ENCODE data around the gene ALS2CL.

Gene ALS2CL

DNA sequence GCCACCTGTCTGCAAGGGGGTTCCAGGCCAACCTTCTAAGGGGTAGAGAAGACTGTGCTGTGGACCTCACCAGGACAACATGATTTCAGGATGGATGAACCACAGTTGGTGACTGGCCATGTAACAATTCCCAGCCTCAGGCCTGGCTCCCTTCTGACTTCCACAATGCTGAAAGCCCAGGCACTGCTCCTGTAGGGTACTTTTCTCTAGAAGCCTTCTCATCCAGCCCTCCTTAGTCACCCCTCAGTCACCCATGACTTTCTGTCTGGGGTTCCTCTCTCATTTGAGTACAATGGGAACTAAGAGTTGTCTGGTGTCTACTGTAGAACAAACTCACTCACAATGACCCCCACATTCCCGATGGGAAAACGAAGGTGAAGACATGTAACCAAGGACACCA is 8.6 kb downstream of the ALS2CL start:
- no peaks in the 10 kb centered on the region for H3K27me3 ChIP-seq (ENCODE audit: control insufficient read depth, insufficient read depth, low read length)
- H3K36me3 ChIP-seq (ENCODE audit: control insufficient read depth, insufficient read depth, low read length) = no peaks in the 10 kb centered on the region
- H3K4me1 ChIP-seq (ENCODE audit: control insufficient read depth, insufficient read depth, low read length) = no peaks in the 10 kb centered on the region
- H3K4me3 ChIP-seq (ENCODE audit: low read depth, low read length) = no peak overlapping the region
- no peak overlapping the region for H3K9ac ChIP-seq (ENCODE audit: low read length)
- no peaks in the 10 kb centered on the region for H3K9me3 ChIP-seq (ENCODE audit: control insufficient read depth, insufficient read depth, low read depth, low read length)
- no peak overlapping the region for H3K27ac ChIP-seq (ENCODE audit: low read depth, low read length)

DNA sequence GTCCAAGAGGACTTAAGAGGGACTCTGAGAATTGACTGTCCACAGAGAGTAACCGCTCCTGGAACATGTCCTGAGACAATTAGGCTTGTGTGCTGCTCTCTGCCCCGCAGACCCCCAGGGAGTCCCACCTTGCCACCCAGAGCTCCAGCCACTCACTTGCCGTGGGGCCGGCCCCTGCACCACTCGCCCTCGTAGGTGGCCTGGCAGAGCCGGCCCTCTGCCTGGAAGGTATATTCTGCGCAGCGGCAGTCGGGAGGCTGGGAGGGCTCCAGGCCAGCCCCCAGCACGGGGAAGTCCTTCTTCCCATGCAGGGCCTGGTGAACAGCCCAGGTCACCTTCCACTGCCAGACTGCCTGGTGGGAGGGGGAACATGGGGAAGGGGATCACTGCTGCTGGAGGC is 10.5 kb downstream of the ALS2CL start:
- no peak overlapping the region for H3K27ac ChIP-seq (ENCODE audit: low read depth, low read length)
- H3K4me1 ChIP-seq (ENCODE audit: control insufficient read depth, insufficient read depth, low read length) = no peaks in the 10 kb centered on the region
- H3K27me3 ChIP-seq (ENCODE audit: control insufficient read depth, insufficient read depth, low read length) = no peaks in the 10 kb centered on the region
- no peaks in the 10 kb centered on the region for H3K36me3 ChIP-seq (ENCODE audit: control insufficient read depth, insufficient read depth, low read length)
- H3K9ac ChIP-seq (ENCODE audit: low read length) = no peak overlapping the region
- H3K9me3 ChIP-seq (ENCODE audit: control insufficient read depth, insufficient read depth, low read depth, low read length) = no peaks in the 10 kb centered on the region
- no peak overlapping the region for H3K4me3 ChIP-seq (ENCODE audit: low read depth, low read length)

DNA sequence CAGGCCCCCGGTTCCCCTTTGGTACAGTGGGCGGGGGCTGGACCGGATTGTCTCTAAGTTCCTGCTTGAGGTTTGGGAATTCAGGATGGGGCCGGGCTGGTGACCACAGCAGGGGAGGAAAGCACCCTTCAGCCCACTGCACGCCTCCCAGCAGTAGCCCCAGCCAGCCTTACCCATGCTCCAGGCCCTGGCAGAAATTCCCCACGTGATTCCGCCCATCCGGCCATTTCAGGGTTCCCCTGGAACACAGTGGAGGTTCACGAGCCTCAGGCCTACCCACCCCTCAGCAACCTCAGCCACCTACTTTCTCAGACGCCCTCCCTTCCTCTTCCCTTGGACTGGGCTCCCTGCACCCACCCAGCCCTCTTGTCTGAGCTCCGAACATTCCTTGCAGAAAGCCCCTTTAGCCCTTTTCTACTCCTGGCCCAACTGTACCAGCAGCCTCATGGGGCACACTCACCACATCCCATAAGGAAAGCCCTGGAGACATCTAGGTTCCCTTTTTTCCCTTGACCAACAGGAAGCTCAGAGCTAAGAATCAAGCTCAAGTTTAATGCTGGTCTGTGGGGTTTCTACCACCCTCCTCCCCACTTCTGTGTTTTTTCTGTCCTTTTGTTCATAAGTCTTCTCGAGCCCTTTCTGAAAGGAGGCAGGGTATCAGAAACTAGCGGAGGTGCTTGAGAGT is 11.5 kb downstream of the ALS2CL start:
- Histone ChIP-seq H3K36me3 (ENCODE audit: control insufficient read depth, insufficient read depth, low read length) (no peaks in the 10 kb centered on the region), H3K9me3 (ENCODE audit: control insufficient read depth, insufficient read depth, low read depth, low read length) (no peaks in the 10 kb centered on the region), H3K4me3 (ENCODE audit: low read depth, low read length) (no peak overlapping the region), H3K27ac (ENCODE audit: low read depth, low read length) (no peak overlapping the region), H3K4me1 (ENCODE audit: control insufficient read depth, insufficient read depth, low read length) (no peaks in the 10 kb centered on the region; the same call in 1 of the 2 replicates), H3K9ac (ENCODE audit: low read length) (no peak overlapping the region), H3K27me3 (ENCODE audit: control insufficient read depth, insufficient read depth, low read length) (no peaks in the 10 kb centered on the region)

DNA sequence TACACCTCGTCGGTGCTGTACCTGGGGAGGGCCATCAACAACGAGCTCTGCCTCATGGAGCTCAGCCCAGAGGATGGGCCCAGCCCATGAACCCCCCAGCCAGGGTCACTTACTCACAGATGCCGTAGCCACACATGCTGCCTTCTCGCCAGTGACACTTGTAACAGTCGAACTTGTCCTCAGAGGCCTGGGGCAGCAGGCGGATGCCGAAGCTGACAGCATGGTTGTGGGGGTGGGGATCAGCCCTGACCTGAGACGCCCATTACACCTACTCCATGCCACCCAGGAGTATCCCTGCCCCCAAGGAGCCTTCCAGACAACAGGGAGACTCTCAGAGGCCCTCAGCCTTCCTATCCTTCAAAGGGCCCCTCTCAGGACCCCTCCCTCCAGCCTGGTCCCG is 12.1 kb downstream of the ALS2CL start:
- Histone ChIP-seq H3K4me3 (ENCODE audit: low read depth, low read length) (no peak overlapping the region), H3K4me1 (ENCODE audit: control insufficient read depth, insufficient read depth, low read length) (no peaks in the 10 kb centered on the region; the same call in 1 of the 2 replicates), H3K27me3 (ENCODE audit: control insufficient read depth, insufficient read depth, low read length) (no peaks in the 10 kb centered on the region), H3K9me3 (ENCODE audit: control insufficient read depth, insufficient read depth, low read depth, low read length) (no peaks in the 10 kb centered on the region), H3K9ac (ENCODE audit: low read length) (no peak overlapping the region), H3K36me3 (ENCODE audit: control insufficient read depth, insufficient read depth, low read length) (no peaks in the 10 kb centered on the region), H3K27ac (ENCODE audit: low read depth, low read length) (no peak overlapping the region)

- Histone ChIP-seq H3K9ac (ENCODE audit: low read length) (no peak overlapping the region), H3K36me3 (ENCODE audit: control insufficient read depth, insufficient read depth, low read length) (no peaks in the 10 kb centered on the region), H3K4me3 (ENCODE audit: low read depth, low read length) (no peak overlapping the region), H3K27me3 (ENCODE audit: control insufficient read depth, insufficient read depth, low read length) (no peaks in the 10 kb centered on the region), H3K9me3 (ENCODE audit: control insufficient read depth, insufficient read depth, low read depth, low read length) (no peaks in the 10 kb centered on the region), H3K27ac (ENCODE audit: low read depth, low read length) (no peak overlapping the region), H3K4me1 (ENCODE audit: control insufficient read depth, insufficient read depth, low read length) (no peaks in the 10 kb centered on the region; the same call in 1 of the 2 replicates)
Measured at GRCh38 chr3:46680298-46680826, 13.1 kb downstream of the ALS2CL start.

GRCh38 chr3:46679681-46680080 is 13.8 kb downstream of the ALS2CL start:
- H3K4me3 ChIP-seq (ENCODE audit: low read depth, low read length) = no peak overlapping the region
- no peaks in the 10 kb centered on the region for H3K36me3 ChIP-seq (ENCODE audit: control insufficient read depth, insufficient read depth, low read length)
- no peaks in the 10 kb centered on the region for H3K9me3 ChIP-seq (ENCODE audit: control insufficient read depth, insufficient read depth, low read depth, low read length)
- H3K4me1 ChIP-seq (ENCODE audit: control insufficient read depth, insufficient read depth, low read length) = no peaks in the 10 kb centered on the region; the same call in 1 of the 2 replicates
- H3K9ac ChIP-seq (ENCODE audit: low read length) = no peak overlapping the region
- no peak overlapping the region for H3K27ac ChIP-seq (ENCODE audit: low read depth, low read length)
- H3K27me3 ChIP-seq (ENCODE audit: control insufficient read depth, insufficient read depth, low read length) = no peaks in the 10 kb centered on the region

DNA sequence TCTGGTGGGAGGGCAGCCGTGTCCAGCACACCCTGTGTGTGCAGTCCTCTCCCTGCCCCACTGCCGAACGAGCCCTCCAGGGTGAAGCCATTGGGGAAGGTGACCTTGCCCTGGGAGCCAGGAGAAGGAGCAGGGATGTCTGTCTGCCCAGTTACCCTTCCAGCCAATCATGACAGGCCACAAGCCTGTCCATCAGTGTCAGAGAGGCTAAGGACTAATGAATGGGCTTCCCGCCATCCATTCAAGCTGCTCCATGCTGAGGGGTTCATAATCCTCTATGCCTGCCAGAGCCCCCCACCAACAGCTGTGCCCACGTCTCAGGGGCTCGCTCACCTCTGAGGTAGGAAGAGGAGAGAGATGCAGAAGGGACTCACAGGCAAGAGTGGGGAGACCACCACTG is 15.2 kb downstream of the ALS2CL start:
- no peak overlapping the region for H3K27ac ChIP-seq (ENCODE audit: low read depth, low read length)

DNA sequence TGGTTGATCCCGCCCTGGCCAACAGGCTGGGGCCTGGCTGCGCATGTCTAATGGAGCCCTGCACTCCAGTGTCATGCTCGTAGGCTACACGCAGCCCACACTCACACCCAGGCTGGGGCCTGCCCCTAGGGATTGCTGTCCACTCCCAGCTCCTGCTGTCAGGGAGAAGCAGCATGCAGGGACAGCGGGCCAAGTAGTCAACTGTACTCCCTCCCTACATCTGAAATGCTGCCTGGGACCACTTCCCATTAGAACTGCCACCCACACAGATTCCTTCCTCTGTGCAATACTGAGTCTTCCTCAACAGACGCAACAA is 16.1 kb downstream of the ALS2CL start:
- Histone ChIP-seq H3K9ac (ENCODE audit: low read length) (no peak overlapping the region), H3K4me1 (ENCODE audit: control insufficient read depth, insufficient read depth, low read length) (peaks cover 5% of the 10 kb centered on the region; the same call in 1 of the 2 replicates), H3K27ac (ENCODE audit: low read depth, low read length) (no peak overlapping the region), H3K9me3 (ENCODE audit: control insufficient read depth, insufficient read depth, low read depth, low read length) (no peaks in the 10 kb centered on the region), H3K4me3 (ENCODE audit: low read depth, low read length) (no peak overlapping the region), H3K27me3 (ENCODE audit: control insufficient read depth, insufficient read depth, low read length) (no peaks in the 10 kb centered on the region), H3K36me3 (ENCODE audit: control insufficient read depth, insufficient read depth, low read length) (no peaks in the 10 kb centered on the region)

More for the DNA sequence above, 15.2 kb downstream of the ALS2CL start:
- H3K27me3 ChIP-seq (ENCODE audit: control insufficient read depth, insufficient read depth, low read length) = no peaks in the 10 kb centered on the region
- no peak overlapping the region for H3K4me3 ChIP-seq (ENCODE audit: low read depth, low read length)
- H3K36me3 ChIP-seq (ENCODE audit: control insufficient read depth, insufficient read depth, low read length) = no peaks in the 10 kb centered on the region
- H3K9me3 ChIP-seq (ENCODE audit: control insufficient read depth, insufficient read depth, low read depth, low read length) = no peaks in the 10 kb centered on the region
- H3K9ac ChIP-seq (ENCODE audit: low read length) = no peak overlapping the region
- peaks cover 3% of the 10 kb centered on the region; the same call in 1 of the 2 replicates for H3K4me1 ChIP-seq (ENCODE audit: control insufficient read depth, insufficient read depth, low read length)

GRCh38 chr3:46676601-46677410 is 16.7 kb downstream of the ALS2CL start:
- Histone ChIP-seq H3K9ac (ENCODE audit: low read length) (no peak overlapping the region), H3K9me3 (ENCODE audit: control insufficient read depth, insufficient read depth, low read depth, low read length) (no peaks in the 10 kb centered on the region), H3K4me3 (ENCODE audit: low read depth, low read length) (no peak overlapping the region), H3K36me3 (ENCODE audit: control insufficient read depth, insufficient read depth, low read length) (no peaks in the 10 kb centered on the region), H3K27ac (ENCODE audit: low read depth, low read length) (no peak overlapping the region), H3K4me1 (ENCODE audit: control insufficient read depth, insufficient read depth, low read length) (peaks cover 5% of the 10 kb centered on the region; the same call in 1 of the 2 replicates), H3K27me3 (ENCODE audit: control insufficient read depth, insufficient read depth, low read length) (no peaks in the 10 kb centered on the region)

DNA sequence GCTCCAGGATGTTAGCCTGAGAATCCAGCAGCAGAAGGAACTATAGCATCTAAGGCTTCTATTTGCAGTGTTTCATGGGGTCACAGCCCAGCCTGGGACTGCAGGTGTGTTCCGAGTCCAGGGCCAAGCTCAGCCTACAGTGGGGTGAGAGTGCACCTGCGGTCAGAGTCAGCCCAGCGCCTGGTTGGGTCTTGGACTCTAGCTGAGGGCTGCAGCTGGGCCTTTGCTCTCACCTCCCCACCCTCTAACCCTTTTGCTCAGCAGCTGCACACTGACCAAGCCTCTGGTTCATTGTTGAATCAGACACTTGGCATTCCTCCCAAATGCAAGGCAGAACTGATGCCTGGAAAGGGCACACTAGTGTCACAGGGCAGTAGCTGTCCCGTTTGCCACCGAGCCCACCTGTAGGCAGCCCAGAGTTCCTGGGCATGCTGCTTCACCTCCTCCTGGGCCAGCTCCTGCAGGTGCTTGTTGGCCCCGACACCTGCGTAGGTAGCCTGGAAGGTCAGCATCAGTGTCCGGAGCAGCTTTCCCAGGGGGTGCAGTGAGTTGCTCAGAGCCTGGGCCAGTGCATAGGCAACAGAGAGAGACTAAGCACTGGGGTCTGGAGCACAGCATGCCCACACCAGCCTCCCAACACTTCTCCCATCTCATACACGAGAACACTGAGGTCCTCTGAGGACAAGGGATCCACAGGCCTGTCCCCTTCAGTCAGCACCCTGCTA is 17.5 kb downstream of the ALS2CL start:
- H3K36me3 ChIP-seq (ENCODE audit: control insufficient read depth, insufficient read depth, low read length) = no peaks in the 10 kb centered on the region
- no peak overlapping the region for H3K4me3 ChIP-seq (ENCODE audit: low read depth, low read length)
- H3K9ac ChIP-seq (ENCODE audit: low read length) = no peak overlapping the region
- no peaks in the 10 kb centered on the region for H3K27me3 ChIP-seq (ENCODE audit: control insufficient read depth, insufficient read depth, low read length)
- H3K27ac ChIP-seq (ENCODE audit: low read depth, low read length) = no peak overlapping the region
- peaks cover 5% of the 10 kb centered on the region; the same call in 1 of the 2 replicates for H3K4me1 ChIP-seq (ENCODE audit: control insufficient read depth, insufficient read depth, low read length)
- H3K9me3 ChIP-seq (ENCODE audit: control insufficient read depth, insufficient read depth, low read depth, low read length) = no peaks in the 10 kb centered on the region
